ENCODE data around the gene SLC12A5. TPM values are rescaled to one million over a fixed set of nuclear protein-coding genes. Genes with fewer than 3 reads are reported as not detected.

Gene SLC12A5
- total RNA-seq, 1 donor from 2014 or later = 10.4 TPM

DNA sequence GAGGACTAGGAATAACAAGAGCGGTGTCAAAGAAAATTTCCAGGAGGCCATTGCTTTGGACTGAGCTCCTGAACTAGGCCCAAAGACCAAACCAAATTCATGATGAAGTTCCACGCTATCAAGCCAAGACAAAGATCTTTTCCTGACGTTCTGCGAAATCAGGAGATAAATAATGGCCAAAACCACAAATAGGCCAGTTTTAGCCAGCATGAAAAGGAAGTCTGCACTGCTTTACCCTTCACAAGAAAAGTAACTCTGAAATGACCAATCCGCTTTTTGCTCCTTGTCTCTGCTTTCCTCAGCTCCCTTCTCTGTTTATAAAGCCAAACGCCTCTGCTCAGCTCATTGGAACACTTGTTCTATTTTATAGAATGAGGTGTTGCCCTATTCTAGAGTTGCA lies 54.1 kb downstream of the SLC12A5 start:
- no peak for DNase-seq
- no peak for TF ChIP-seq CTCF (IDR thresholded peaks at IDR 0.05; ENCODE audit: partially characterized antibody, unreplicated experiment)
- peaks cover 22% of the 10 kb centered on the region for H3K4me1 Mint-ChIP-seq (ENCODE audit: low read depth, unreplicated experiment)
- H3K27ac Mint-ChIP-seq (ENCODE audit: unreplicated experiment) = no peak overlapping the region
- no peaks in the 10 kb centered on the region for H3K36me3 Mint-ChIP-seq (ENCODE audit: unreplicated experiment)
- H3K4me3 Mint-ChIP-seq (ENCODE audit: unreplicated experiment) = no peak overlapping the region
- H3K9me3 Mint-ChIP-seq (ENCODE audit: unreplicated experiment) = no peaks in the 10 kb centered on the region
- no peaks in the 10 kb centered on the region for H3K27me3 Mint-ChIP-seq (ENCODE audit: unreplicated experiment)

- peaks cover under 1% of the 10 kb centered on the region for H3K9me3 Mint-ChIP-seq (ENCODE audit: unreplicated experiment)
- H3K4me3 Mint-ChIP-seq (ENCODE audit: unreplicated experiment) = no peak overlapping the region
- no peak for DNase-seq
- peaks cover 24% of the 10 kb centered on the region for H3K4me1 Mint-ChIP-seq (ENCODE audit: low read depth, unreplicated experiment)
- H3K27ac Mint-ChIP-seq (ENCODE audit: unreplicated experiment) = no peak overlapping the region
- no peaks in the 10 kb centered on the region for H3K36me3 Mint-ChIP-seq (ENCODE audit: unreplicated experiment)
- no peak for TF ChIP-seq CTCF (IDR thresholded peaks at IDR 0.05; ENCODE audit: partially characterized antibody, unreplicated experiment)
- no peaks in the 10 kb centered on the region for H3K27me3 Mint-ChIP-seq (ENCODE audit: unreplicated experiment)
Observed at GRCh38 chr20:46083531-46084061, 54.6 kb downstream of the SLC12A5 start.

DNA sequence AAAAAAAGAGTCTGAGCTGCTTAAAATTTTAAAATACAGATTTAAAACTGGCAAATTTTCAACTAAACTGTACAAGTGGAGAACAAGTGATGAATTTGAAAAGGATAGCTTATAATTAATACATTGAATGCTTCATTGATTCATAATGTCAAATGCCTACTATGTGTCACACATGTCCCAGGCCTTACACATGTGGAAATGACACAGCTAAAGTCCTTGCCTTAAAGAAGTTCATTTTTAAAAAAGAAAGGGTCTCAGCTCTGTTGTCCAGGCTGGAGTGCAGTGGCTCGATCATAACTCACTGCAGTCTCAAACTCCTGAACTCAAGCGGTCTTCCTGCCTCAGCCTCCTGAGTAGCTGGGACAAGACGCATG lies 55.8 kb downstream of the SLC12A5 start:
- Mint-ChIP-seq H3K4me3 (ENCODE audit: unreplicated experiment) (no peak overlapping the region), H3K4me1 (ENCODE audit: low read depth, unreplicated experiment) (peaks cover 15% of the 10 kb centered on the region), H3K36me3 (ENCODE audit: unreplicated experiment) (no peaks in the 10 kb centered on the region), H3K9me3 (ENCODE audit: unreplicated experiment) (peaks cover 3% of the 10 kb centered on the region), H3K27me3 (ENCODE audit: unreplicated experiment) (no peaks in the 10 kb centered on the region), H3K27ac (ENCODE audit: unreplicated experiment) (no peak overlapping the region)
- no peak for TF ChIP-seq CTCF (IDR thresholded peaks at IDR 0.05; ENCODE audit: partially characterized antibody, unreplicated experiment)
- DNase-seq = no peak

- no peak for TF ChIP-seq CTCF (IDR thresholded peaks at IDR 0.05; ENCODE audit: partially characterized antibody, unreplicated experiment)
- Mint-ChIP-seq H3K4me1 (ENCODE audit: low read depth, unreplicated experiment) (peaks cover 15% of the 10 kb centered on the region), H3K36me3 (ENCODE audit: unreplicated experiment) (no peaks in the 10 kb centered on the region), H3K27ac (ENCODE audit: unreplicated experiment) (no peak overlapping the region), H3K9me3 (ENCODE audit: unreplicated experiment) (peaks cover 3% of the 10 kb centered on the region), H3K27me3 (ENCODE audit: unreplicated experiment) (peaks cover 3% of the 10 kb centered on the region), H3K4me3 (ENCODE audit: unreplicated experiment) (no peak overlapping the region)
- DNase-seq = no peak
Observed at GRCh38 chr20:46085179-46085851, 56.3 kb downstream of the SLC12A5 start.

- H3K4me1 Mint-ChIP-seq (ENCODE audit: low read depth, unreplicated experiment) = peaks cover 15% of the 10 kb centered on the region
- peaks cover 3% of the 10 kb centered on the region for H3K9me3 Mint-ChIP-seq (ENCODE audit: unreplicated experiment)
- peaks cover 5% of the 10 kb centered on the region for H3K27me3 Mint-ChIP-seq (ENCODE audit: unreplicated experiment)
- no peak overlapping the region for H3K4me3 Mint-ChIP-seq (ENCODE audit: unreplicated experiment)
- peak; percentile 35 for TF ChIP-seq CTCF (IDR thresholded peaks at IDR 0.05; ENCODE audit: partially characterized antibody, unreplicated experiment)
- H3K36me3 Mint-ChIP-seq (ENCODE audit: unreplicated experiment) = no peaks in the 10 kb centered on the region
- H3K27ac Mint-ChIP-seq (ENCODE audit: unreplicated experiment) = no peak overlapping the region
- no peak for DNase-seq
Observed at GRCh38 chr20:46087161-46087560, 58.1 kb downstream of the SLC12A5 start.
